ENCODE measurements around the gene SLC17A6.

SLC17A6 gene

GRCh38 chr11:22390283-22390655 is 52.1 kb downstream of the SLC17A6 start:
- no peak for DNase-seq

DNA sequence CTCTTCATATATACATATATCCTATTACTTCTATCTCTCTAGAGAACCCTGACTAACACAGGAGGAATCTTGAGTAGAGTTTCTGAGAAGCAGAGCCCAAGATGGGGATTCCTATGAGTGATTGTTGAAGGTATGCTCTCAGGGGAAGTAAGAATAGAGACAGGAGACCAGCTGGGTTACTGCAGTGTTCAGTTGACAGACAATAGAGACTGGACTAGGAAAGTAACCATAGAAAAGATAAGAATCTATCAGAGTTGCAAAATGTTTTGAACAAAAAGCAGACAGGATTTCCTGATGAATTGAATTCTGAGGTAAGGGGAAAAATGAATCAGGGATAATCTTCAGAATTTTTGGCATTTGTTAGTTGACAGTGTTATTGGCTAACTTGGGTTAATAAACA is 54.4 kb downstream of the SLC17A6 start:
- no peak for DNase-seq

DNA sequence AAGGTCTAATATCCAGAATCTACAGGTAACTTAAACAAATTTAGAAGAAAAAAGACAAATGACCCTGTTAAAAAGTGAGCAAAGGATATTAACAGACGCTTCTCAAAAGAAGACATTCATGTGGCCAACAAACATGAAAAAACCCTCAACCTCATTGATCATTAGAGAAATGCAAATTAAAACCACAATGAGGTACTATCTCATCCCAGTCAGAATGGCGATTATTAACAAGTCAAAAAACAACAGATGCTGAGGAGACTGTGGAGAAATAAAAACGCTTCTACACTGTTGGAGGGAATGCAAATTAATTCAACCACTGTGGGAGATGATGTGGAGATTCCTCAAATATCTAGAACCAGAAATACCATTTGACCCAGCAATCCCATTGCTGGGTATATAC is 67.2 kb downstream of the SLC17A6 start:
- DNase-seq: no peak

DNA sequence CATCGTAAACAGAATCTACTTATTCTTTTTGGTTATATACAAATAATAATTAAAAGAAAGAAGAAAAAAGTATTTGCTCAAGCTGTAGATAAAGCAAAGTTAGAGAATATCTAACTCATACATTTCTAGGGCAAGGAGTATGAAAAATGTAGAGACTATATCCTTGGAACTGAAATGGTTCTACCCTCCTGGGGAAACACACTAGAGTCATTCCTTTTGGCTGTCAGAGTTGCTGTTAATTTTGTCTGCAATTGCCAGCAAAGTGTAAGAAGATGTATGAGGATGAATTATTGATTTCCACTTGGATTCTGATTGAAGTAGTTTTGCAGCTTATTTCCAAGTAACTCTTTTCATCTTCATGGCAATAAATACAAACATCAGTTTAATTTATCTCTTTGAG is 69.1 kb downstream of the SLC17A6 start:
- no peak for DNase-seq

DNA sequence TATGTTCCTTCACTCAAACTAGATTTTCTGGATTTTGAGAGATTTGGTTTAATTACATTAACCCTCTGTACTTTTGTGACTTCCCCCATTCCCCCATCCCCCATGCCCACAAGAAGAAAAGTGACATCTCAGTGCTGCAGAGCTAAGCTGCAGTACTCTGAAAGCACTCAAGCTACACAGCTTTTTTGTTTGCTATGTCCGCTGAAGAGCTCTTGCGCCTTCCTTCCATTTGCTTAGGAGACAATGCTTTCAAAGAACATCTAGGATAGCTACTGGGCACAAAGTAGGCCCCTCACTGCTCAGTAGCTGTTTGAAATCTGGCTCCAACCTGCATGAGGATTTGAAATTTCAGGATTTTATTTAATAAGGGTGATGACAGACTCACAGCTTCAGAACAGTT is 69.7 kb downstream of the SLC17A6 start:
- DNase-seq: no peak

DNA sequence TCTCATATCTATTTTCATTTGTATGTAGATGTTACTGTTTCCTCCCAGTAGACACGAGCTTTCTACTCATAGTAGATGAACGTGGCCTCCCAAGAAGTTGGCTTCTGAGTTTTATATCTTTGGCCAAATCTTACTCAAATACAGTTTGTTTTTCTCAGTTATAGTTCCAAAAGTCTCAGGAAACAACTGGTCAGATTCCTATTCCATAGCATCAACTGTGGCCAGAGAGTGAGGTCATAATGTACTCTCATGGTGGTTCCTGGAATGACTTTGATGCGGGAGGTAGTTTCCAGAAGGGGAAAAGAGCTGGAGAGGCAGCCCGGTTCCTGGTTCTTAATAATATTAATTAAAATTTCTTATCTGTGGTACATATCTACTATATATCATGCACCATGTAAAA is 77.3 kb downstream of the SLC17A6 start:
- no peak for DNase-seq

- DNase-seq: no peak
Measured at GRCh38 chr11:22416462-22416861, 78.3 kb downstream of the SLC17A6 start.

DNA sequence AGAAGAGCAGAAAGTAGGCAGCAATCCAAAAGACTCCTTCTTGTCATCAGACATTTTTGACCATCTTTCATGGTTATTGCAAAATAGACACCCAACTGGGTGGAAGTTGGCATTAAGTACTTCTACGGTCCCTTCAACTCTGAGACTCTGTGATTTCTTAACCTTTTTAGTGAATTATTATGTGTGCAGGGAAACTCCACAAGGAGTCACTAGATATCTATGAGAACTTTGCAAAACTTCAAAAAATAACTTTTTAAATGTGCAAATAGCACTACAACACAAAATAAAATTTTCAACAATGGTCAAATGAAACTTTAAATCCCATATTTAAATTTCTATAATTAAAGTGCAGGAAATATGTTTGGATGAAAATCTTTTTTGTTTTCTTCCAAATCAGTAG is 88.7 kb downstream of the SLC17A6 start:
- DNase-seq: no peak
